K562 (cell line): ENCODE results near the gene HES6. TPM values are rescaled to one million over a fixed set of nuclear protein-coding genes. Genes with fewer than 3 reads are reported as not detected.

ENCODE experiments used
- ATAC-seq: fragments of 200-7000 bp; cut with Tn5 transposase; 3 replicates; pipeline ENCODE4 v1.9.1; 2020; ENCODE audit warnings: moderate library complexity
- BruUV-seq: library from RNA; stranded (reverse); fragments of 400-500 nt; replicated peaks from 2 replicates; lab custom pipeline; 2021; lab: Mats Ljungman, UMichigan
- CTCF ChIA-PET: fragments of 300-600 bp; formaldehyde crosslinking; extraction: SDS; loops from one replicate; lab custom pipeline; 2021; ENCODE audit warnings: low intra/inter-chr PET ratio; lab: Yijun Ruan, JAX
- POLR2A ChIA-PET: fragments of 300-600, 350-650 bp; sonication (Branson Sonifier 250); formaldehyde crosslinking; extraction: SDS; loops from one replicate; lab custom pipeline; 2021; ENCODE audit warnings: antibody characterized with exemption, inconsistent platforms; lab: Yijun Ruan, JAX
- DNase-seq, 4 experiments: peaks; one replicate each; pipeline versions ENCODE4 v3.0.0 to v3.0.0-alpha.2; 2011 to 2018; ENCODE audit warnings: low spot score in 3 of 4, mixed read lengths in 3 of 4; ENCODE audit errors: extremely low read depth in 1 of 4
- FAIRE-seq: peaks from 2 replicates; lab custom pipeline; 2011; peaks lifted over from hg19 to GRCh38; lab: Jason Lieb, UNC
- H2AFZ ChIP-seq: 2 replicates; pipeline ENCODE4 v1.6.0; 2011; ENCODE audit warnings: low read depth, low read length, control low read depth, inconsistent platforms
- H3K27ac ChIP-seq: fragments of 200-600 bp; 3 replicates; pipeline ENCODE4 v1.8.0; 2011; ENCODE audit warnings: low read depth, mild to moderate bottlenecking, control low read depth, inconsistent platforms, low read length, moderate library complexity, mixed read lengths; ENCODE audit errors: extremely low read depth
- H3K27me3 ChIP-seq, 2 experiments: fragments of 300-600 bp in 1 of 2; 2 replicates in 1 of 2; 3 replicates in 1 of 2; pipeline versions ENCODE4 v1.6.0 to v1.8.0; 2011; ENCODE audit warnings: inconsistent platforms in 2 of 2, low read length in 2 of 2, mild to moderate bottlenecking in 1 of 2, mixed read lengths in 1 of 2, moderate library complexity in 1 of 2; ENCODE audit not compliant: control insufficient read depth in 2 of 2, insufficient read depth in 2 of 2
- H3K36me3 ChIP-seq: fragments of 300-600 bp; 3 replicates; pipeline ENCODE4 v1.8.0; 2011; ENCODE audit warnings: mild to moderate bottlenecking, low read length, inconsistent platforms; ENCODE audit not compliant: control insufficient read depth, insufficient read depth
- H3K4me1 ChIP-seq, 2 experiments: fragments of 200-600 bp in 1 of 2; replicated peaks in 1 of 2; 2 replicates in 1 of 2; 3 replicates in 1 of 2; pipeline versions ENCODE4 v1.5.1 to v1.8.0; 2011; ENCODE audit warnings: inconsistent platforms in 2 of 2, low read length in 2 of 2, mild to moderate bottlenecking in 1 of 2, mixed read lengths in 1 of 2, moderate library complexity in 1 of 2; ENCODE audit not compliant: control insufficient read depth in 2 of 2, insufficient read depth in 2 of 2
- H3K4me2 ChIP-seq: 2 replicates; pipeline ENCODE4 v1.6.1; 2011; ENCODE audit warnings: low read length, control low read depth, inconsistent platforms, mixed read lengths; ENCODE audit not compliant: insufficient read depth
- H3K4me3 ChIP-seq: fragments of 200-600 bp; sonication (generic), shearing (Covaris generic); 2 replicates; pipeline ENCODE4 v1.5.1; 2016; ENCODE audit warnings: control low read depth, inconsistent platforms
- H3K79me2 ChIP-seq: fragments of 200-600 bp; 3 replicates; pipeline ENCODE4 v1.8.0; 2011; ENCODE audit warnings: low read length, inconsistent platforms; ENCODE audit not compliant: control insufficient read depth, insufficient read depth
- H3K9ac ChIP-seq, 2 experiments: 2 replicates each; pipeline versions ENCODE4 v1.6.0 to v1.6.1; 2011; ENCODE audit warnings: low read depth in 2 of 2, low read length in 2 of 2, control low read depth in 1 of 2, inconsistent platforms in 1 of 2, mild to moderate bottlenecking in 1 of 2, mixed read lengths in 1 of 2; ENCODE audit not compliant: insufficient read depth in 1 of 2
- H3K9me1 ChIP-seq: one replicate; pipeline ENCODE4 v1.6.0; 2011; ENCODE audit warnings: inconsistent platforms, mild to moderate bottlenecking, low read length, moderate library complexity; ENCODE audit not compliant: control insufficient read depth, insufficient read depth
- H3K9me3 ChIP-seq: replicated peaks from 2 replicates; pipeline ENCODE4 v1.5.1; 2011; ENCODE audit warnings: low read depth, low read length, inconsistent platforms; ENCODE audit not compliant: control insufficient read depth, insufficient read depth
- H4K20me1 ChIP-seq: replicated peaks from 2 replicates; pipeline ENCODE4 v1.6.1; 2011; ENCODE audit warnings: low read length, inconsistent platforms, mixed read lengths; ENCODE audit not compliant: control insufficient read depth, insufficient read depth
- CREB1 ChIP-seq, 2 experiments: sonication (generic) in 1 of 2; formaldehyde crosslinking in 1 of 2; IDR thresholded peaks; 2 replicates each; pipeline versions ENCODE4 v1.6.1 to v1.8.0; 2012 to 2022; ENCODE audit warnings: inconsistent platforms in 1 of 2, mild to moderate bottlenecking in 1 of 2, missing genetic modification reagents in 1 of 2, moderate library complexity in 1 of 2
- KAT7 ChIP-seq: sonication (generic); formaldehyde crosslinking; IDR thresholded peaks from 2 replicates; pipeline ENCODE4 v1.8.0; 2022; ENCODE audit warnings: missing genetic modification reagents, mild to moderate bottlenecking, borderline replicate concordance
- MCM5 ChIP-seq: fragments of 450-650 bp; IDR thresholded peaks from 2 replicates; pipeline ENCODE4 v1.6.1; 2016; ENCODE audit warnings: low read depth
- SRSF3 ChIP-seq: fragments of 200-400 bp; formaldehyde crosslinking; IDR thresholded peaks from 2 replicates; pipeline ENCODE4 v1.6.1; 2016; ENCODE audit warnings: mild to moderate bottlenecking, low read length, moderate library complexity; ENCODE audit not compliant: insufficient read depth
- TAF1 ChIP-seq: IDR thresholded peaks from 2 replicates; pipeline ENCODE4 v1.6.1; 2011; ENCODE audit warnings: mild to moderate bottlenecking, low read length, moderate library complexity; ENCODE audit not compliant: insufficient read depth, control insufficient read depth, severe bottlenecking; ENCODE audit errors: extremely low read depth
- ZBED1 ChIP-seq: IDR thresholded peaks from 2 replicates; pipeline ENCODE4 v1.6.1; 2014
- WGBS: fragments of 100-300 bp; shearing (Covaris generic); methylation state at CpG from one replicate; pipeline ENCODE4 v1.1.6; 2016; ENCODE audit warnings: low coverage, mixed read lengths; ENCODE audit not compliant: insufficient coverage; ENCODE audit errors: missing lambda C conversion rate; 5-methylcytosine and 5-hydroxymethylcytosine counted together
- in situ Hi-C: fragments of 300-500 bp; cut with MboI; formaldehyde crosslinking; loops from 4 replicates; pipeline ENCODE4 v1.15.0; 2018; ENCODE audit warnings: inconsistent platforms, mixed read lengths
- intact Hi-C: fragments of 100-400 bp; cut with micrococcal nuclease; formaldehyde crosslinking; loops from 2 replicates; pipeline ENCODE4 v1.14.2; 2022
- polyA plus RNA-seq, 8 experiments: library from polyadenylated mRNA; depleted of rRNA in 4 of 8; stranded (reverse) in 5 of 8; unstranded in 3 of 8; fragments of >200 nt; fragmentation: Nextera tagmentation in 2 of 8; fragmentation: Illumina TruSeq in 1 of 8; extraction: Ambion mirVana in 2 of 8; extraction: Trizol in 1 of 8; gene quantifications; 2 replicates each; pipeline versions ENCODE4 v1.2.1 to v1.2.3, GENCODE V29; 2011 to 2014; ENCODE audit warnings: inconsistent platforms in 1 of 8, missing spikeins in 1 of 8
- total RNA-seq, 7 experiments: library from RNA; depleted of rRNA in 6 of 7; stranded (reverse); fragments of >200 nt in 6 of 7; fragmentation: Illumina TruSeq in 2 of 7; extraction: Trizol in 2 of 7; gene quantifications; 2 replicates each; pipeline versions ENCODE4 v1.2.1 to v1.2.3, GENCODE V29; 2011 to 2021; ENCODE audit warnings: low replicate concordance in 1 of 7
- TF ChIP-seq, protein P1 (sequence below): fragments of 250-450 bp; sonication (Bioruptor Pico); IDR thresholded peaks from 2 replicates; pipeline ENCODE4 v1.4.0; 2020; ENCODE audit warnings: mild to moderate bottlenecking, moderate library complexity
- TF ChIP-seq, protein P2 (sequence below): fragments of 450-650 bp; IDR thresholded peaks from 2 replicates; pipeline ENCODE4 v1.6.1; 2018; ENCODE audit not compliant: partially characterized antibody

HES6 gene
- total and polyA plus RNA-seq, 9 of the 15 experiments (the other 6 are each of a cell fraction or from before 2014, with no cell fraction given) = 6.2 to 133 (median 29.2) TPM

GRCh38 chr2:238251986-238252385, 12.1 kb upstream of the HES6 start:
- in situ Hi-C loops = loop anchor here (25.0 kb wide), 1 partner anchor 390 kb away; the partner anchor contains the start of gene RAMP1
- peaks cover 34% of the 10 kb centered on the region; the same call in 2 of the 3 replicates for H3K36me3 ChIP-seq
- BruUV-seq = no TSS peak
- TF ChIP-seq MCM5 (no peak), KAT7 (no peak), ZBED1 (no peak), CREB1 (IDR thresholded peaks at IDR 0.05) (no peak), CREB1 (CRISPR knock-in tag; IDR thresholded peaks at IDR 0.05) (no peak), TAF1 (no peak), SRSF3 (no peak)
- TF ChIP-seq, protein P1, sequence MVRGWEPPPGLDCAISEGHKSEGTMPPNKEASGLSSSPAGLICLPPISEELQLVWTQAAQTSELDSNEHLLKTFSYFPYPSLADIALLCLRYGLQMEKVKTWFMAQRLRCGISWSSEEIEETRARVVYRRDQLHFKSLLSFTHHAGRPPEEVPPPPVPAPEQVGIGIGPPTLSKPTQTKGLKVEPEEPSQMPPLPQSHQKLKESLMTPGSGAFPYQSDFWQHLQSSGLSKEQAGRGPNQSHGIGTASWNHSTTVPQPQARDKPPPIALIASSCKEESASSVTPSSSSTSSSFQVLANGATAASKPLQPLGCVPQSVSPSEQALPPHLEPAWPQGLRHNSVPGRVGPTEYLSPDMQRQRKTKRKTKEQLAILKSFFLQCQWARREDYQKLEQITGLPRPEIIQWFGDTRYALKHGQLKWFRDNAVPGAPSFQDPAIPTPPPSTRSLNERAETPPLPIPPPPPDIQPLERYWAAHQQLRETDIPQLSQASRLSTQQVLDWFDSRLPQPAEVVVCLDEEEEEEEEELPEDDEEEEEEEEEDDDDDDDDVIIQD (CRISPR knock-in tag) = no peak
- TF ChIP-seq, protein P2, sequence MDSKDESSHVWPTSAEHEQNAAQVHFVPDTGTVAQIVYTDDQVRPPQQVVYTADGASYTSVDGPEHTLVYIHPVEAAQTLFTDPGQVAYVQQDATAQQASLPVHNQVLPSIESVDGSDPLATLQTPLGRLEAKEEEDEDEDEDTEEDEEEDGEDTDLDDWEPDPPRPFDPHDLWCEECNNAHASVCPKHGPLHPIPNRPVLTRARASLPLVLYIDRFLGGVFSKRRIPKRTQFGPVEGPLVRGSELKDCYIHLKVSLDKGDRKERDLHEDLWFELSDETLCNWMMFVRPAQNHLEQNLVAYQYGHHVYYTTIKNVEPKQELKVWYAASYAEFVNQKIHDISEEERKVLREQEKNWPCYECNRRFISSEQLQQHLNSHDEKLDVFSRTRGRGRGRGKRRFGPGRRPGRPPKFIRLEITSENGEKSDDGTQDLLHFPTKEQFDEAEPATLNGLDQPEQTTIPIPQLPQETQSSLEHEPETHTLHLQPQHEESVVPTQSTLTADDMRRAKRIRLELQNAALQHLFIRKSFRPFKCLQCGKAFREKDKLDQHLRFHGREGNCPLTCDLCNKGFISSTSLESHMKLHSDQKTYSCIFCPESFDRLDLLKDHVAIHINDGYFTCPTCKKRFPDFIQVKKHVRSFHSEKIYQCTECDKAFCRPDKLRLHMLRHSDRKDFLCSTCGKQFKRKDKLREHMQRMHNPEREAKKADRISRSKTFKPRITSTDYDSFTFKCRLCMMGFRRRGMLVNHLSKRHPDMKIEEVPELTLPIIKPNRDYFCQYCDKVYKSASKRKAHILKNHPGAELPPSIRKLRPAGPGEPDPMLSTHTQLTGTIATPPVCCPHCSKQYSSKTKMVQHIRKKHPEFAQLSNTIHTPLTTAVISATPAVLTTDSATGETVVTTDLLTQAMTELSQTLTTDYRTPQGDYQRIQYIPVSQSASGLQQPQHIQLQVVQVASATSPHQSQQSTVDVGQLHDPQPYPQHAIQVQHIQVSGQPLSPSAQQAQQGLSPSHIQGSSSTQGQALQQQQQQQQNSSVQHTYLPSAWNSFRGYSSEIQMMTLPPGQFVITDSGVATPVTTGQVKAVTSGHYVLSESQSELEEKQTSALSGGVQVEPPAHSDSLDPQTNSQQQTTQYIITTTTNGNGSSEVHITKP = no peak

More at GRCh38 chr2:238251986-238252385, 12.1 kb upstream of the HES6 start:
- POLR2A ChIA-PET = no interaction called here
- H3K4me3 ChIP-seq = no peak overlapping the region
- no peaks in the 10 kb centered on the region for H3K27me3 ChIP-seq
- no peaks in the 10 kb centered on the region for H3K79me2 ChIP-seq
- H3K9me1 ChIP-seq = no peaks in the 10 kb centered on the region
- ATAC-seq (no peak), FAIRE-seq (no peak), DNase-seq (no peak)
- no peak overlapping the region for H3K27ac ChIP-seq
- CTCF ChIA-PET = no interaction called here
- no peak overlapping the region for H3K4me2 ChIP-seq
- 84% methylated on average over 5 of the region's 11 CpGs for WGBS
- H3K9ac ChIP-seq = no peak overlapping the region
- no peak overlapping the region for H2AFZ ChIP-seq
- intact Hi-C loops = no loop called here
- no peaks in the 10 kb centered on the region for H4K20me1 ChIP-seq
- peaks cover 0 to 5% of the 10 kb centered on the region in 2 experiments; a peak in 2 of 5 replicates for H3K4me1 ChIP-seq
- no peaks in the 10 kb centered on the region for H3K9me3 ChIP-seq
